HK-2 (cell line): ENCODE results near the gene FAM50A.
"Not testable (repeated sequence)": the region's sequence is repeated elsewhere in the genome, so short reads cannot be mapped to it uniquely, and the experiment has no call there.

Experiments
- DNase-seq: peaks from one replicate; pipeline ENCODE4 v3.0.0-alpha.2; 2018; ENCODE audit not compliant: unreplicated experiment

FAM50A gene, protein sequence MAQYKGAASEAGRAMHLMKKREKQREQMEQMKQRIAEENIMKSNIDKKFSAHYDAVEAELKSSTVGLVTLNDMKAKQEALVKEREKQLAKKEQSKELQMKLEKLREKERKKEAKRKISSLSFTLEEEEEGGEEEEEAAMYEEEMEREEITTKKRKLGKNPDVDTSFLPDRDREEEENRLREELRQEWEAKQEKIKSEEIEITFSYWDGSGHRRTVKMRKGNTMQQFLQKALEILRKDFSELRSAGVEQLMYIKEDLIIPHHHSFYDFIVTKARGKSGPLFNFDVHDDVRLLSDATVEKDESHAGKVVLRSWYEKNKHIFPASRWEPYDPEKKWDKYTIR

DNA sequence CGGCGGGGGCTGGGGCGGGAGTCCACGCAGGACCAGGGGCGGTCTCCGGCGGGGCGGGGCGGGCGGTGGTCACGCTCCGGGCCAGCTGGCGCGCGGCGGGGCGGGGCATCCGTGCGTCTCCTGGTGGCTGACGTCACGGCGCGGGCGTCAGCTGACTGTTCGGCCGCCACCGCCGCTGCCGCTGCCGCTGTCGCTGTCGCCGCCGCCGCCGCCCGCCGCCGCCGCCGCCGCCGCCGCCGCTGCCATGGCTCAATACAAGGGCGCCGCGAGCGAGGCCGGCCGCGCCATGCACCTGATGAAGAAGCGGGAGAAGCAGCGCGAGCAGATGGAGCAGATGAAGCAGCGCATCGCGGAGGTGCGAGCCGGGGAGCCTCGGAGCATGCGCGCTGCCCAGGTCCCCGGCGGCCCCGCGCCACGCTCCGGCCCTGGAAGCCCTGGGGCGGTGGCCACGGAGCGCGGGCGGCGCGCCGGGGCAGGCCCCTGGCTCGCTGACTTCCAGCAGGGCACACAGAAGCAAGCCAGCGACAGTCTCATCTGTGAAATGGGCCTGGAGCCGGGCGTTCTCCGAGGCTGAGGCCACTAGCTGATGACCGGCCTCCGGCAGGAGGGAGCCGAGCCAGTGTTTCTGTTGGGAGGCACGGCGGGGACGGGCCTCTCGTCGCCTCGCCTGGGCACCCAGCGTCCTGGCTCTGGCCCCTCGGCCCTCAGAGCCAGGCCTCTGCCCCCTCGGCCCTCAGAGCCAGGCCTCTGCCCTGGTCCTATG is at the start of gene FAM50A:
Gene FAM50A, plus strand, starts transcription at position 150 of the 763 bp plus-strand sequence. Its CDS starts 95 bp downstream, at position 245.
- DNase-seq: peak; percentile 68

DNA sequence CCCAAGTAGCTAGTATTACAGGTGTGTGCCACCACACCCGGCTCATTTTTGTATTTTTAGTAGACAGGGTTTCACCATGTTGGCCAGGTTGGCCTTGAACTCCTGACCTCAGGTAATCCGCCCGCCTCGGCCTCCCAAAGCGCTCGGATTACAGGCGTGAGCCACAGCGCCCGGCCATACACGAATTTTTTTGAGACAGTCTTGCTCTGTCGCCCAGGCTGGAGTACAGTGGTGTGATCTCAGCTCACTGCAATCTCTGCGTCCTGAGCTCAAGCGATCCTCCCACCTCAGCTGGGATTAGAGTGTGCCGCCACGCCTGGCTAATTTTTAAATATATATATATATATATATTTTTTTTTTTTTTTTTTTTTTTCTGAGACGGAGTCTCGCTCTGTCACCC is 47.6 kb upstream of the FAM50A start:
- DNase-seq: not testable (repeated sequence)

DNA sequence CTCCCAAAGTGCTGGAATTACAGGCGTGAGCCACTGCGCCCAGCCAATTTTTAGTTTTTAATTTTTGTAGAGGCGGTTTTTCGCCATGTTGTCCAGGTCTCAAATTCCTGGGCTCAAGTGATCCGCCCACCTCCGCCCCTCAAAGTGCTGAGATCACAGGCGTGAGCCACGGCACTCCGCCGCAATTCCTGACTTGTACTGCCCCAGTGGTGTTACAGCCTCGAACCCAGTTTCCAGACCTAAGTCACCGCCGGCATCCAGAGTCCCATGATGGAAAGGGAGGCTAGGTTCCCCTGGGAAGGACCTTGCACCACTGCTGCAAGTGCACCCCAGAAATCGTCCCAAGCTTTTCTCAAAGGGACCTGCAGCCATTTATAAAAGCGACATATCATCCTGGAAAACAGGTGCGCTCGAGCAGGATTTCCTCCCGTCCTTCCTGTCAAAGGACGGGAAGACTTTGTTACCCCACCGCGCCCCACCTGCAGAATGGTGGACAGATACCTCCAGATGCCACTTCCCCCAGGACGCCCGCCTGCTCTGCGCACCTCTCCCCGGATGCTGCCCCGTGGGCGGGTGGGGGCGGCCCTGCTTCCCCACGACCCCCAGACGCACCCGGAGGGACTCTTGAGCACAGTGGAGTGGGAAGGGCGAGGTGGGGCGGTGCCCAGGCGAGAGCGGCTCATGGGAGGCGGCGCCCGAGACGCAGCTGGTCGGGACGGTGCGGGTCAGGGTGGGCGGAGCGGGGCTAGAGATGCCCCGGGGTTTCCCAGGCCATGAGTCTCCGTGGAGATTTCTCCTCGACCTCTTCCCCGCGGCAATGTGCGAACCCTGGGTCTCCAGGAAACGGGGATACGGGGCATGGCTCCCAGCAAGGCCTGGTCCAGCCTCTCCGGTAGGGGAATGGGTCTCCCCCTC is 46.7 kb upstream of the FAM50A start:
- peak; percentile 86 for DNase-seq

DNA sequence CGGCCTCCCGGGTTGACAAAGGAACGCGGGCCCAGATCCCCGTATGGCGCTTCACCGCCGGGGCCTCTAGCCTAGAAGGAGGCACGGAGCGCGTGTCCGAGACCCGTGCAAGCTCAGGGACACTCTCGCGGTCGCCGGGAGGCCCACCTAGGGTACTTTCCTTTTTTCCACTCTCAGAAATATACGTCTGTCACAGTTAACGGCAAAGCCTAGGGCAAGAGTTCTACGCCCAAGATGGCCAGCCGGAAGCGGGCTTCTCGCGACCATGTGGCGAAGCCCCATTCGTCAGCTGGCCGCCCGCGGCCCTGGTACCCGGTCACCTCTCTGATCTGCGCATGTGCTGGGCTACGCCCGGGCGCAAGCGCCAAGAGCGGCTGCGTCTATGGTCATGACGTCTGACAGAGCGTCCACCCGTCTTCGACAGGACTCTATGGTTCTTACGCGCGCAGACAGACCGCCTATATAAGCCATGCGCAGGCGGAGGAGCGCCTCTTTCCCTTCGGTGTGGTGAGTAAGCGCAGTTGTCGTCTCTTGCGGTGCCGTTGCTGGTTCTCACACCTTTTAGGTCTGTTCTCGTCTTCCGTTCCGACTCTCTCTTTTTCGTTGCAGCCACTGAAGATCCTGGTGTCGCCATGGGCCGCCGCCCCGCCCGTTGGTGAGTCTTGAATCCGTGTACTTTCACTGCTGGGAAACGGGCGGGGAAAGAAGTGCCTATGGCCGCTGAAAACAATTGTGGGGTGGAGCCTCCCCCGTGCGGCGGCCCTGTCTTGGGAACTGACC is 45.9 kb upstream of the FAM50A start, which contains the start of gene RPL10:
Gene RPL10, plus strand, starts transcription at position 490 of the 780 bp plus-strand sequence. Its CDS starts 143 bp downstream, at position 633.
- DNase-seq: peak; percentile 95

DNA sequence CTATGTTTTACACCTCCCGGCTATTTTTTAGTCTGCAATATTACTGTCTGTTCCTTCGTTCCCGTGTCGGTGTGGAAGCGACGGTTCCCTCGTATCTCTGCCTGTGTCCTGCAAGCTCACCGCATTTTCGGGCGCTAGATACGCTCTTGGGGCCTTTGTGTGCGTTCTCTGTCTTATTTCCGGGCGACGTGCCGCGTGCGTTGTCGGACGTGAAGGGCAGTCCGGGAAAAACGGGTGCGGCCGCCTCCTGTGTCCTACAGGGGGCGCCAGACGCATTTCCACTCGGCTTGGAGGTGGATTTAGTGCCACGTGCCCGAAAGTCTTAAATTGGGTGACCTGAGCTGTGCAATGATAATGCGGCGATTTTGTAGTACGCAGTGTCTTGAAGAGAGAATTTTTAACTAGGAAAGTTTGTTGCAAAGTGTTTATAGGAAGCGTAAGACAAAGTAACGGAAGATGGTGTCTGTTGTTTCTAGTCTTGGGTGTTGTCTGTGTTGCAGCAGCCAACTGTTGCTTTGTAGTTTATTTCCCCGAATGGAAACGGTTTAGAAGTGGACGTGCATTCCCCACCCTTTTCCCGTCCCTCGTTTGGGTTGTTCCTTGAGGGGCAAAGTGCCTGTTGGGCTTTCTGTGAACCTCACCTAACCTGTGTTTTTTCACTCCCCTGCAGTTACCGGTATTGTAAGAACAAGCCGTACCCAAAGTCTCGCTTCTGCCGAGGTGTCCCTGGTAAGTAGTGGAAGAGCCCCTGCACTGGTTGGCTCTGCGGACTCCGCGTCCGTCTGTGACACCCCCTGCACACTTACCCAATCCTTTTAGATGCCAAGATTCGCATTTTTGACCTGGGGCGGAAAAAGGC is 45.0 kb upstream of the FAM50A start:
- peak; percentile 81 for DNase-seq

DNA sequence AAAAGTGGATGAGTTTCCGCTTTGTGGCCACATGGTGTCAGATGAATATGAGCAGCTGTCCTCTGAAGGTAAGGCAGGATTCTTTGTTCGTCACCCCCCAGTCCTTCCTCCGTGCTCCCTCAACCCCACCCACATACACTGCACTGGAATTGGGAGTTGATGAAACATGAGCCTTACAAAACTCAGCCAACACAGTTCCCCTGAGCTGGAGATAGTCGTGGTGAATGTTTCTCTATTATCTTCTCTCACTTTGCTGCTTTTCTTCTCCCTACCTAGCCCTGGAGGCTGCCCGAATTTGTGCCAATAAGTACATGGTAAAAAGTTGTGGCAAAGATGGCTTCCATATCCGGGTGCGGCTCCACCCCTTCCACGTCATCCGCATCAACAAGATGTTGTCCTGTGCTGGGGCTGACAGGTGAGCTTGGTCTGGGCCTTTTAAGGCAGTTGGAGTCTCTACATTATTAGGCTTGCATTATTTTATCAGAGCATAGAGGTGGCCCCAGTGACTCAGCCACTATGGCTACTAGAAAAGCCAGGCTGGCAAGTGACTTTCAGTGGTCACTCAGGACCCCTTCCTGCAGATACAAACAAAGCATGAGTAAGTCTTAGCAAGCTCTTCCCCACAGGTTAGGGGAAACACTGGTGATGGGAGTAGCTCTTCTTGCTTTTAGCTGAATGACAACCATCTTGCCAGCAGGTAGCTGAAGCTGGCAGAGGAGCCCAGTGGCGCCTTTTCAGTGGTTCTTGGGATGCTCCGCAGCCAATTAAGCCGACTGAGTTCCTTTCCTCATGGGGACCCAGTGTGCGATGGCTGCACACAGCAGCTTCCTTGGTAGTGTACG is 44.2 kb upstream of the FAM50A start:
- DNase-seq: no peak

DNA sequence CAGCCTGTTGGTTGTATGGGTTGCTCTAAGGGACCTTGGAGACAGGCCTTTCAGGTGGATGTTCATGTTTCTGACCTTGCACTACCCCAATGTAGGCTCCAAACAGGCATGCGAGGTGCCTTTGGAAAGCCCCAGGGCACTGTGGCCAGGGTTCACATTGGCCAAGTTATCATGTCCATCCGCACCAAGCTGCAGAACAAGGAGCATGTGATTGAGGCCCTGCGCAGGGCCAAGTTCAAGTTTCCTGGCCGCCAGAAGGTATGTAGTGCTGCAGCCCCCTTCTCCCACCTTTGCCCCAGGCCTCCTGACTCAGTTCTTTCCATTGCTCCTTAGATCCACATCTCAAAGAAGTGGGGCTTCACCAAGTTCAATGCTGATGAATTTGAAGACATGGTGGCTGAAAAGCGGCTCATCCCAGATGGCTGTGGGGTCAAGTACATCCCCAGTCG is 43.5 kb upstream of the FAM50A start:
- DNase-seq: not testable (repeated sequence)

DNA sequence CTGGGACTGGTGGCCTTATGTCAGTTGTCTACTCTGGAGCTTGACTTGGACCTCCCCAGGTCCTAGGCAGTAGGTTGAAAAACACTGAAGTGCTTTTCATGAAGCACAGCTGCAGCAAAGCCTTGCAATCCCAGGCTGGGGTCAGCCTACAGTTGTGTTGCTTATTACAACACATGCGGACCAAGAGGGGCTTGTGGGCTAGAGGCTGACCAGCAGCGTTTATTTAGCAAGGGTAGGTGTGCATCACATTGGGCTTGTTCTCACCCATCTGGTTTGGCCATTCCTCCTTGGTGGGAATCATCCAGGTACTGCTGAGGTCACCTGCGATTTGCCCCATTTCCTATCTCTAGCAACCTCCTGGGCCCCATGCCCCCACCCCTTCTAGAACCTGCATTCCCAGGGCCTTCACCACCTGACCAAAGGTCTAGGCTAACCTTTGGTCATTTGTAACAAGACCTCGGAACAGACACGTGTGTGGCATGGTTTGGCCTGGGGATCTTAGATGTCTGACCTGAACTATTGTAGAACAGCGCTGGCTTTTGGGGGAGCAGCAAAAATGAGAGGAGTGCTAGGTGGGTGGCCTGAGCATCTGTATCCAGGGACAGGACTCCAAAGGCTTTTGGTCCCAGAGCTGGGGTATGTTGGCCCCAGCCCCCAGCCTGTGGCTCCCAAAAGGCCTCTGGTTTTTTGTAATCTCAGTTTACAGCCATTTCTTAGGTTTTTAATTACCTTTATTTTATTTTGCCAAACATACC is 42.7 kb upstream of the FAM50A start:
- DNase-seq: peak; percentile 64

DNA sequence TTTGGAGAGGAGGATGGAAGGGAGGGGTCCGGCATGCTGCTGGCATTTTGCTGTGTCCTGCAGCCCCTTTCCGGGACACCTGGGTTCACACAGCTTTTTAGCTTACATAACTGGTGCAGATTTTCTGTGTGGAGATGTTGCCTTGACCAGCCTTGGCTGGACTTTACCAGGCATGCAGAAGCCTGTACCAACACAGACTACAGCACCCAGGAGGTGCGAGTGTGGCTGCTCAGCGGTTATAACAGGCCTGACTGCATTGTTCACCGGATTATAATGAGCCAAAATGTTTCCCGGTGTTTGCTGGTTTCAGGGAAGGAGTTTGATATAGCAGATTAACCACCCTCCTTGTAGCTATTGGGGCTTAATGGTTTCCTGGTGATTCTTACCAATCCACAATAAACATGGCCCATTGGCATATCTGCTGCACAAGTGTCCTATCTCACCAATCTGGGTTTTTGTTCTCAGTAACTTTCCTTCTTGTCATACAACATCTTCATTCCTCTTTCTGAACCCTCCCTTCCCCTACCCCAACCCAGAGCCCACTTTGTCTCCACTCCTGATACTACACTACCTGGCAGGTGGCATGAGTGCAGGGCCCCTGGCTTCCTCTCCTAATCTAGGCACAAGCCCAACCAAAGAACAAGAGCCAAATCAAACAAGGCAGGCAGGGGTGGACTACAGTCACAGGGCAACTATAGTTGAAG is 41.9 kb upstream of the FAM50A start:
- peak; percentile 12 for DNase-seq

DNA sequence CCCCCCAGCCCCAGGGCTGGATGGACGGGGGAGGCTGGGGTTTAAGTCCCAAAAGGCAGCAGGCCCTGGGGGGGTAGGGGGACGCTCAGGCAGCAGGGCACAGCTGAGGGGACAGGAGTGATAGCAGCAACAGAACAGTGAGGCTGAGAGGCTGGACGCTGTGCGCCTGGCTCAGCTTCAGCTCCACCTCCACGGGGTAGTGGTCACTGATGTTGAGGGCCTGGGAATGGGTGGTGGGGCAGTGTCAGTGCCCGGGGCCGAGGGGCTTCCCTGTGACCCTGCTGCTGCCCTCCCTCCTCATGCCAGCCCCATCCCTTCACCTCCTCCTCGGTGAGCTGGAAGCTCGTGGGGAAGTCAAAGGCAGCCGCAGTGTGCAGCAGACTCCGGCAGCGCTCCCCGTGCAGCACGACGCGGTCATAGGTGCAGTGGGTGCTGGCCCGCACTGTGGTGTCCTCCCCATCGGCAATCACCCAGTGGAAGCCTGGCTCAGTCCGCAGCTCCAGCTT is 41.3 kb upstream of the FAM50A start:
- DNase-seq: no peak

DNA sequence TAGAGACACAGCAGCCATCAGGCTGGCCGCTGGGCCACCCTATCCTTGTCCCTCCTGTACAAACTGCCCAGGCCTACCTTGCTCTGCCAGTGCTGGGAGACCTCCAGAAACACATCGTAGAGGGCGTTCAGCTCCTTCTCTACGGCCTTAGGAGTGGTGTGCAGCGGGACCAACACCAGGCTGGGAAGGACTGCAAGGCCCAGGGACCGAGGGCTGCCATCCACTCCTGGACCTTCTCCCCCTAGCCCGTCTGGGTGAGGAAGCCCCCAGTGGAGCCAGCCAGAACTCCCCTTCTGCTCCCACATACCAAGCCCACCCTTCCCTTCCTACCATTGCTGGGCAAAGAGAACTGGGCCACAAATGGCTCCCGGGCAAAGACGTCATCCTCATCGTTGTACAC is 40.7 kb upstream of the FAM50A start:
- no peak for DNase-seq

DNA sequence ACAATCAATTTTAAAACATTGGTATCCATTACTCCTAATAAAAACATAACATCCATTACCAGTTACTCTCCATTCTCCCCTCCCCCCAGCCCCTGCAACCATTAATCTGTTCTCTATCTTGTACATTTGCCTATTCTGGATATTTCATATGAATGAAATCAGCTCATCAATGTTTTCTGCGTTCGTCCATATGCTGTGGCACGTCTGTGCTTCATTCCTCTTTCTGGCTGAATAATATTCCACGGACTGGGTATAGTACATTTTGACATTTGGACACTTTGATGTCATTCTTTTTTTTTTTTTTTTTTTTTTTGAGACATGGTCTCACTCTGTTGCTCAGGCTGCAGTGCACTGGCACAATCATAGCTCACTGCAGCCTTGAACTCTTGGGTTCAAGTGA is 40.1 kb upstream of the FAM50A start:
- DNase-seq: no peak

DNA sequence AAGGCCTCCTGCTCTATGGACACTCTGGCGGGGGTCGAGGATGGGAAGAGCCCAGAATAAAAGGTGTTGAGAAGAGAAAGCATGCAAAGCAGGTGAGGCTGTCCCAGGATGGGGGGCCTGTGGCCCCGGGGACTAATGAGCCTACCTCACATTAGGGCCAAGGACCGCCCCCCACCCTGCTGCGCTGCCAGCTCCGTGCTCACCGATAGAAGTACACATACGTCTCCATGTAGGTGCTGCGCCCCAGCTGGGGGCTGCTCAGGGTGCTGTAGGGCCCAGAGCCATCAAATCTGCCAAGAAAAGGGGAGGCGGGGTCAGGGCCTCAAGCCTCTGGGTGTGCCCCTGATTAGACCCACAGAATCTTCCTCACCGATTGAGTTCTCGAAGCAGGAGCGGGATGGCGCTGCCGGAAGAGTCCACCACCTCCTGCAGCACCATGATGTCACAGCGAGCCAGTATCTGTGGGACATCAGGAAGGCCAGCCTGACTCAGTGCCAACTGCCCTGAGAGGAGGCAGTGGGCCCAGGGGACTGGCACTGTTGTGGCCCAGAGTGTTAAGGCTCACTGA is 39.2 kb upstream of the FAM50A start:
- DNase-seq: no peak

DNA sequence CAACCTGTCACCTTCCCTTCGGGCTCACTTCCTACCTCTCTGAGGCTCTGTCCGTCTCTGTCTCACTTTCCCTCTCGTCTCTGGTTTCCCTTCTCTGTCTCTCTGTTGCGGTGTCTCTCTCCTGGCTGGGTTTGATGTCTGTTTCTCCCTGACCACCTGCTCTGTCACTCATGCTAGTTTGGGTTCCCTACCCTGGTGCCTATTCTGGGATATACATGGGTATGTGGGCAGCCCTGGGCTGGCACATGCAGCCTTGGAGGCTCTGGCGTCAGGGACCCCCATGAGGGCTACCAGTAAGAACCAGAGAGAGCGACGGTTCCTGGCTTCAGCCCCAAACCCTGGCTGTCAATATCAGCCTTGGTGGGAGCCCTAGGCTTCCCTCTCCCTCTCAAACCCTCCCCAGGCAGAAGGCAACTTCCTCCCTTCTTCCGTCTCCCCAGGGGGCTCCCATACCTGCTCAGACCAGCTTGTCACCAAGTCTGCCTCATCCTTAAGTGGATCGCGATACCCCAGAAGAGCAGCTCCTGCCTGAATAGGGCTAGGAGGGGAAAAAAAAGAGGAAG is 35.2 kb upstream of the FAM50A start:
- no peak for DNase-seq

DNA sequence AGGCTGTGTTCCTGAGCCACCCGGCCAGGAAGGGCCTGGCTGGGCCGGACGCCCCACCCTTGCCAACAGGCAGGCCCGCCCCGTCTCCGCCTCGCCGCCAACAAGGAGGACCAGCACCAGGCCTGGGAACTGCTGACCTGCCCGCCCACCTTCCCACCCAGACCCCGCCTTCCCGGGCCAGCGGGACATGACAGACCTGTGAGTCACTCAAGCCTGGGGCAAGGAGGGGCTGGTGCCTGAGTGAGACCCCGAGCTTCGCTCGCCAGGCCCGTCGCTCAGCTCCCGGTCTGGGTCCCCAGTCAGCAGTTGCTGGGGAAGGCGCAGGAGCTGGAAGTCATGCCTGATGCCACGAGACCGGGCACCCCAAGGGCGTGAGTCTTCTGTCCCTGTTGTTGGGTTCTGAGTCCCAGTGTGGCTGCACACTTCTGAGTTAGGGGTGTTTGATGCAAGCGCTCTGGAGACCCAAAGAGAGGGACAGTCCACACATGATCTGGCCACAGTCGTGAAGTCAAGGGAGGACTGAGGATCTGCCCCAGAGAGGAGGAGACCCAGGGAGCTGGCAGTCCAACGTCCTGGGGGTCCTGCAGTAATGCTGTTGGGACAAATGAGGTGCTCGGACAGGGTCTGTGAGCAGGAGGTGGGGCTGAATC is 34.6 kb upstream of the FAM50A start, which contains the start of gene DNASE1L1:
Gene DNASE1L1, minus strand, starts transcription at position 33 of the 650 bp plus-strand sequence. CDS start 3,686 bp downstream, outside the sequence.
- peak; percentile 95 for DNase-seq

DNA sequence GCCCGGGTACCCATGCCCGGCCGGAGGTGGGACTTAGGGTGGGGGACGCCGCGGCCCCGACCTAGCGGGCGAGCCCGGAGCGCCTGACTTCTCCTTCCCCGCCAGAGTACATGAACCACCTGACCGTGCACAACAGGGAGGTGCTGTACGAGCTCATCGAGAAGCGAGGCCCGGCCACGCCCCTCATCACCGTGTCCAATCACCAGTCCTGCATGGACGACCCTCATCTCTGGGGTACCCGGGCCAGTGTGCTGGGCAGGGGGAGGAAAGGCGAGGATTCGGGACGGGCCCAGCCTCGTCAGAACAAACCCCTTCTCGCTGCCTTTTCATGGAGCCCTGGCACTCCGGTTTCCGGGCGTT is 32.0 kb upstream of the FAM50A start:
- no peak for DNase-seq
